GM18498 (cell line): ENCODE data around the gene GSC.
"Not testable (repeated sequence)": the region's sequence is repeated elsewhere in the genome, so short reads cannot be mapped to it uniquely, and the experiment has no call there.

Experiments
- ATAC-seq: cut with Tn5 transposase; IDR thresholded peaks from one replicate; pipeline ENCODE4 v1.9.1; 2021; ENCODE audit warnings: mild to moderate bottlenecking, moderate library complexity; ENCODE audit not compliant: unreplicated experiment

Gene GSC

DNA sequence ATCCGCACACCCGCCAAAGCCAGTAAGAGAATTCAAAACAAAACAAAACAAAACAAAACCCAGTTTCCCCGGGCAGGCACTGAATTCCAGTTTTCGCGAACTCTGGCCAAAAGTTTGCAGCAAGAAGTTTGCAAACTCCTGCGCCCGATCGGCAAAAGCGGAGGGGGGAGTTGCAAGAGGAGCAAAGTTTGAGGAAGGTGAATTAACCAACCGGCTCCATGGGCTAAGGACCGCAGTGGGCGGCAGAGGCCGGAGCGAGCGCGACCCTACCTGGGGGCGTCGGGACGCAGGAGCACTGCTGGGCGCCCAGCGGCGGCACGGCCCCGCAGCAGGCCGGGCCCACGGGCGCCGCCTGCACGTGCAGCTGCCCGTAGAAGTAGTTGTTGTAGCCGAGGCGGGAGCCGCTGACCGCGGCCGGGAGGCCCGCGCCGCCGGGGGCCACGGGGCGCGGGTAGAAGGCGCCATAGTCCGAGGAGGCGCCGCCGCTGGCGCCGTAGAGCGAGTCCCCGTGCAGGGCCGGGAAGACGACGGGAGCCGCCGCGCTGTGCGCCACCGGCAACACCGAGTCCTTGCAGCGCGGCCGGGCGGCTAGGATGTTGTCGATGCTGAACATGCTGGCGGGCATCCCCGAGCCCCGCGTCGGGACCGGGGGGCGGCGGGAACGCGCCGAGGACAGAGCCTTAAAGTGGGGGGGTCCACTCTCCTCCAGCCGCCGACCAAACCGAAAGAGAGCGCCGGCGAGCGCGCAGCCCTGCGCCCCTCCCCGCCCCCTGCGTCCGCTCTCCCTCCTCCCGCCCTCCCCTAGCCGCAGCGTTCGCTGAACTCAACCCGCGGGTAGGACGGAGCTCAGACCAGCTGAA is at the start of gene GSC:
GSC (minus strand) TSS at position 723 of the 860 bp plus-strand sequence; CDS start at position 625, 98 bp downstream.
- ATAC-seq = no peak

GRCh38 chr14:94819531-94819930 is 49.6 kb upstream of the GSC start:
- no peak for ATAC-seq

GRCh38 chr14:94816113-94816512 is 46.2 kb upstream of the GSC start:
- ATAC-seq = no peak

- ATAC-seq = no peak
Observed at GRCh38 chr14:94805680-94806288, 35.9 kb upstream of the GSC start.

- no peak for ATAC-seq
Observed at GRCh38 chr14:94801225-94801624, 31.3 kb upstream of the GSC start.

DNA sequence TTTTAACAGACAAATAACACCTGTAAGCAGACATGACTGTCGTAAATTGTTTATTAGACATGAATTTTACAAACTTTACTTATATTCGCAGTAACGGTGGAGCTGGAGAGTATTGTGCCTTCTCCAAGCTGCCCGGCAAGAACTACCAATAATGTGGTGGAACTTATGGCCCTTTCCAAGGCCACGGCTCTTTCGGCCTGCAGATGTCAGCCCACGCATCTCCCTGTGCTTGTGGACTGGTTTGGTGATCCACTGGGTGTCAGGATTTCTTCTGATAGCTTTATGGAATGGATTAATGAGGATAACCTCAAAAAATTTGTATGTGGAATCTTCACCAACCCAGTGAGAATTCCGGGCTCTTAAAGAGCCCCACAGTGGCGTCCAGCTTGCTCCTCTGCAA is 30.9 kb upstream of the GSC start:
- ATAC-seq = not testable (repeated sequence)

DNA sequence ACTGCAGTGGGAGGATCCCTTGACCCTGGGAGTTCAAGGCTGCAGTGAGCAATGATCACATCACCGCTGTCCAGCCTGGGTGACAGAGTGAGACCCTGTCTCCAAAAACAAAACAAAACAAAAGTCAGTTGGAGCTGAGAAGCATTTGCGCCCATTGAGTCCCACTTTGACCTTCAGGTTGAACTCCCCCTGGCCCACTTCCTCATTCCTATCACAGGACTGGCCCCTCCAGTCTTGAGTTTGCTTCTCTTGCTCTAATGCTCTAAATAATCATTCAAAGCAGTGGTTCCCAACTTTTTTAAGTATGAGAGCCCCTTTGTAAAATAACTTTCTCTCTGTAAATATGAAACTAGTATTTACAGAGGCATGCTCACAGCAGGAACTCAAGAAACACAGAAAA is 28.0 kb upstream of the GSC start:
- no peak for ATAC-seq

DNA sequence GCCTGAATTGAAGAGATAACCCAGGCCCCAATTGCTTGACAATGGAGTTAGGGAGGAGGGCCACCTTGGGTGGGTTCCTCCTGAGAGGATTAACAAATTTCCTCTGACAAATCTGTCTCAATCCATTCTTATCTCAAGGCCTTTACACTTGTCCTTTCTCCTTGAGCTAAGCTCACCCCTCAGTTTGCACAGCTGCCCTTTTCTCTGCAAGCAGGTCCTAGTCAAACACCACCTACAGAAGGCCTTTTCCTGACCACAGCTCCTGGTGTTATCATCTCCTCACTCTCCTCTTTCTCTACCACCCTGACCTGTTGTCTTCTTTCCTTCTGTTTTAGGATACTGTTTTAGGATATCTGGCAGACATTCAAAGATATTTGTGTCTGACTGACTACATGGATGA is 26.4 kb upstream of the GSC start:
- ATAC-seq = no peak

DNA sequence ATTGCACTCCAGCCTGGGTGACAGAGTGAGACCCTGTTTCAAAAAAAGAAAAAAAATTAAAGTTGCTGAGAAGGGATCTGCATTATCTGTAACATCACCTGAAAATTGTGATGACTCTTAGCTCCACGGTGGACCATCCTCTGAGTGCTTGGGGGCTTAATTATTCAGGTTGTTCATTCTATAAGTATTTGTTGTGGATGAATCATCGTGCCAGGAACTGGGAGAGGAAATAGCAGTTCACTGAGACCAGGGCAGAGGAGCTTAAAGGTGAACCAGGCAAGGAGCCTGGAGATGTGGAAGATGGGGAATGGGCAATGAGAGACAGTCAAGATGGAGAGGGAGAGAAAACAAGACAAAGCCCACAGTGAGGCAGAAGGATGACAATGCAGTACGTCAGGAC is 25.5 kb upstream of the GSC start:
- ATAC-seq = no peak

- ATAC-seq = no peak
Observed at GRCh38 chr14:94793901-94794300, 24.0 kb upstream of the GSC start.

- no peak for ATAC-seq
Observed at GRCh38 chr14:94787655-94788054, 17.7 kb upstream of the GSC start.

DNA sequence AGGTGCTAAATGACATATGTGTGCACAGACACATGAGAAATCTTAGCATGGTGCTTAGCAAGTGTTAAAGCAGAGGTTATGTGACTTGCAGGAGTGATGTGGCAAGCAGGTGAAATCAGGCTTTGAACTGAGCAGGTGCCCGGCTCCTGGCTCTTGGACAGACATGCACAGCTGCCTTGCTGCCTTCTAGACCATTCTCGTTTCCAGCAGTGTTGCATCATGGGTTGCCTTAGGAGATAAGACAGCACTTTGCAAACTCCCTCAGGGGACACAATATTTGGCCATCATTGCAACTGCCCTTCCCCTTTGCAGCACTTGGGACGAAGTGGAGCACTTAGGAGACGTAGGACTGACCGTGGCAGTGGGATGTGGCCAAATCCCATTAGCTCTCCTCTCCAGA is 17.2 kb upstream of the GSC start:
- ATAC-seq = no peak

- no peak for ATAC-seq
Observed at GRCh38 chr14:94780536-94781399, 10.9 kb upstream of the GSC start.

- ATAC-seq = no peak
Observed at GRCh38 chr14:94779713-94780112, 9.8 kb upstream of the GSC start.

GRCh38 chr14:94775871-94776210 is 5.9 kb upstream of the GSC start:
- ATAC-seq = no peak

GRCh38 chr14:94775091-94775870 is 5.4 kb upstream of the GSC start:
- no peak for ATAC-seq

GRCh38 chr14:94774344-94775090 is 4.6 kb upstream of the GSC start:
- no peak for ATAC-seq

GRCh38 chr14:94773655-94774343 is 3.9 kb upstream of the GSC start:
- no peak for ATAC-seq

- no peak for ATAC-seq
Observed at GRCh38 chr14:94773061-94773648, 3.2 kb upstream of the GSC start.
